ENCODE data around the gene CADM2. TPM values are rescaled to one million over a fixed set of nuclear protein-coding genes. Genes with fewer than 3 reads are reported as not detected.

Gene CADM2
- total RNA-seq, 3 donors from 2014 or later = not detected

GRCh38 chr3:86109434-86109833, 1150.6 kb downstream of the CADM2 start:
- Mint-ChIP-seq H3K36me3 (ENCODE audit: insufficient read depth) (no peaks in the 10 kb centered on the region), H3K9me3 (peaks cover 14% of the 10 kb centered on the region), H3K4me3 (no peak overlapping the region), H3K27me3 (ENCODE audit: low read depth) (no peaks in the 10 kb centered on the region), H3K4me1 (ENCODE audit: low read depth) (no peaks in the 10 kb centered on the region)
- no peak for ATAC-seq
- DNase-seq = no peak
